Epithelial cell of esophagus (primary cell): ENCODE measurements around the gene TRIM27.

Source experiments
- DNase-seq: peaks from one replicate; pipeline ENCODE4 v3.0.0; 2010; ENCODE audit warnings: low read depth
- H3K4me3 ChIP-seq: 2 replicates; pipeline ENCODE4 v1.5.1; 2011; ENCODE audit warnings: mild to moderate bottlenecking, low read length, control low read depth
- TF ChIP-seq, protein P1 (sequence below): IDR thresholded peaks from 2 replicates; pipeline ENCODE4 v1.5.1; 2011; ENCODE audit warnings: low read depth, mild to moderate bottlenecking, low read length, control low read depth, inconsistent platforms; ENCODE audit not compliant: insufficient read depth; ENCODE audit errors: missing control alignments

Gene TRIM27

GRCh38 chr6:28945349-28945748 is 21.6 kb upstream of the TRIM27 start:
- TF ChIP-seq, protein P1, sequence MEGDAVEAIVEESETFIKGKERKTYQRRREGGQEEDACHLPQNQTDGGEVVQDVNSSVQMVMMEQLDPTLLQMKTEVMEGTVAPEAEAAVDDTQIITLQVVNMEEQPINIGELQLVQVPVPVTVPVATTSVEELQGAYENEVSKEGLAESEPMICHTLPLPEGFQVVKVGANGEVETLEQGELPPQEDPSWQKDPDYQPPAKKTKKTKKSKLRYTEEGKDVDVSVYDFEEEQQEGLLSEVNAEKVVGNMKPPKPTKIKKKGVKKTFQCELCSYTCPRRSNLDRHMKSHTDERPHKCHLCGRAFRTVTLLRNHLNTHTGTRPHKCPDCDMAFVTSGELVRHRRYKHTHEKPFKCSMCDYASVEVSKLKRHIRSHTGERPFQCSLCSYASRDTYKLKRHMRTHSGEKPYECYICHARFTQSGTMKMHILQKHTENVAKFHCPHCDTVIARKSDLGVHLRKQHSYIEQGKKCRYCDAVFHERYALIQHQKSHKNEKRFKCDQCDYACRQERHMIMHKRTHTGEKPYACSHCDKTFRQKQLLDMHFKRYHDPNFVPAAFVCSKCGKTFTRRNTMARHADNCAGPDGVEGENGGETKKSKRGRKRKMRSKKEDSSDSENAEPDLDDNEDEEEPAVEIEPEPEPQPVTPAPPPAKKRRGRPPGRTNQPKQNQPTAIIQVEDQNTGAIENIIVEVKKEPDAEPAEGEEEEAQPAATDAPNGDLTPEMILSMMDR: no peak
- no peak overlapping the region for H3K4me3 ChIP-seq
- no peak for DNase-seq

- peak overlapping the region; percentile 85 for H3K4me3 ChIP-seq
- TF ChIP-seq, protein P1: no peak
- peak; percentile 77 for DNase-seq
Observed at GRCh38 chr6:28944412-28944865, 20.7 kb upstream of the TRIM27 start.

GRCh38 chr6:28943557-28944411 is 20.0 kb upstream of the TRIM27 start:
- peak; percentile 77 for DNase-seq
- peak overlapping the region; percentile 85 for H3K4me3 ChIP-seq
- TF ChIP-seq, protein P1: no peak

DNA sequence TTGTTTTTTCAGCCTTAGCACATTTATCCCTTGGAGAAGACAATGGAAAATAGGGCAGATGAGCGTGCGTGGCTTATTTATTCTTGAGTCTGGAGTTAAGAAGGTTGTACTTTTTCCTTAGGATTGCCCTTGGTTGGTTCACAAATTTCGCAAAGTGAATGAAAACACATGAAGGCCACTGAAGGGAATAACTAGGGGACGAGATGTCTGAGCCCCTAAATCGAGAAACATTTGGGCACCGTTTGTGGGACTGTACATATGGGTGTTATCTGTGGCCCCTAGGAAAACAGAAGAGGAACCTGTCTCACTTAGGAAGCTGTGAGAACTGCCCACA is 19.4 kb upstream of the TRIM27 start:
- peak overlapping the region; percentile 85 for H3K4me3 ChIP-seq
- TF ChIP-seq, protein P1: no peak
- no peak for DNase-seq

DNA sequence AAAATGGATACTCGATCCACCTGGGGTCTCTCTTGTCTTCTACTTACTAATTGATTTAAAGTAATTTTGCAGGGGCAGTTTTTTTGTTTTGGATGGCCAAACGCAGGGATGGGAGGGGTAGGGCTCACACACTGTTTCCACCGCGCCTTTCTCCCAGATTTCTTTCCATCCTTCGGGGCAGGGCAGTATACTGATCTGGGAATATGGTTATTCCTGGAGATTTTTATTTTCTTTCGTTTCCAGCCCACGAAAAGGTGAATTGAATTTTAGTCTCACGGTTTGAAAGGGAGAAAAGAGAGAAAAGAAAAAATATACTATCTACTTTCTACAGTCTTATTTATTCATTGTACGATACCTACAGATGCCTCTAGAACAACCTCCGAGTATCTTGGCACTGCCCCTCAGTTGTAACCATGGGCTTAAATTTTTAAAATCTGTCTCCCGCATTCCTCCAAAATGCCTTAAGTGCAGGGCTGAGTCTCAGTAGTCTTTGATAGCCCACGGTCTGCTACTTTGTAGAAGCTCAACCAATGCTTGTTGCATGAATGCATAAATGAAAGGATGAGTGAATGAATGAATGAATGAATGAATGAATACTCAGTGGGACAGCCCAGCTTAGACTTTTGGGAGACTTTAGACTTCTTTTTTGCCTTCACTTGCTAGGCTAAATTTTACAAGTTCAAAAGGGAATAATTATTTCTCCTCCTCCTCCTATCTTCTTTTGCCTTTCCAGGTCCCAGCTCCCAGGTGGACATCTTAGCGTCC is 18.1 kb upstream of the TRIM27 start:
- H3K4me3 ChIP-seq: peak overlapping the region; percentile 92
- TF ChIP-seq, protein P1: no peak
- DNase-seq: no peak

GRCh38 chr6:28940858-28941683 is 17.3 kb upstream of the TRIM27 start:
- DNase-seq: peak; percentile 82
- TF ChIP-seq, protein P1: no peak
- peak overlapping the region; percentile 92 for H3K4me3 ChIP-seq
